KMS-11 (cell line): ENCODE measurements around the gene ZBTB20.

Experiments
- H2AFZ ChIP-seq: fragments of 200-600 bp; sonication (generic); 2 replicates; pipeline ENCODE4 v1.6.1; 2016; ENCODE audit warnings: antibody characterized with exemption, mixed run types, low read depth
- H3K27ac ChIP-seq: fragments of 200-600 bp; sonication (generic); 2 replicates; pipeline ENCODE4 v1.6.1; 2016; ENCODE audit warnings: mild to moderate bottlenecking, mixed run types
- H3K27me3 ChIP-seq: fragments of 200-600 bp; sonication (generic); 2 replicates; pipeline ENCODE4 v1.6.1; 2017; ENCODE audit warnings: mild to moderate bottlenecking, low read depth, mixed run types, moderate library complexity; ENCODE audit not compliant: insufficient read depth
- H3K36me3 ChIP-seq: fragments of 200-600 bp; sonication (generic); 2 replicates; pipeline ENCODE4 v1.6.1; 2017; ENCODE audit warnings: mild to moderate bottlenecking, mixed run types; ENCODE audit not compliant: insufficient read depth
- H3K4me1 ChIP-seq: fragments of 200-600 bp; sonication (generic); 2 replicates; pipeline ENCODE4 v1.6.1; 2016; ENCODE audit warnings: mild to moderate bottlenecking, low read depth, mixed run types; ENCODE audit not compliant: poor library complexity, severe bottlenecking
- H3K4me2 ChIP-seq: fragments of 200-600 bp; sonication (generic); 2 replicates; pipeline ENCODE4 v1.7.0; 2016; ENCODE audit warnings: mild to moderate bottlenecking, mixed run types
- H3K4me3 ChIP-seq: fragments of 200-600 bp; sonication (generic); IDR thresholded peaks from 2 replicates; pipeline ENCODE4 v1.6.1; 2017; ENCODE audit warnings: low read depth, low read length, mixed read lengths; ENCODE audit not compliant: insufficient read depth
- H3K79me2 ChIP-seq: fragments of 200-600 bp; sonication (generic); 2 replicates; pipeline ENCODE4 v1.6.1; 2016; ENCODE audit warnings: low read depth, mixed run types; ENCODE audit not compliant: insufficient read depth
- H3K9ac ChIP-seq: fragments of 200-600 bp; sonication (generic); 2 replicates; pipeline ENCODE4 v1.6.1; 2016; ENCODE audit warnings: mild to moderate bottlenecking, mixed run types
- H4K20me1 ChIP-seq: fragments of 200-600 bp; sonication (generic); 2 replicates; pipeline ENCODE4 v1.6.1; 2016; ENCODE audit warnings: mild to moderate bottlenecking, mixed run types; ENCODE audit not compliant: insufficient read depth
- CTCF ChIP-seq: fragments of 200-600 bp; sonication (generic); conservative IDR thresholded peaks from 2 replicates; pipeline ENCODE4 v1.6.1; 2017; ENCODE audit warnings: low read depth, mild to moderate bottlenecking, antibody characterized with exemption, low read length, moderate library complexity, mixed read lengths

Gene ZBTB20

GRCh38 chr3:114697401-114697800 lies 449.7 kb downstream of the ZBTB20 start:
- Histone ChIP-seq H3K4me3 (no peak overlapping the region), H3K4me1 (no peaks in the 10 kb centered on the region), H3K27ac (no peak overlapping the region), H4K20me1 (no peaks in the 10 kb centered on the region), H3K79me2 (no peaks in the 10 kb centered on the region), H3K4me2 (no peak overlapping the region), H3K27me3 (no peaks in the 10 kb centered on the region), H2AFZ (no peak overlapping the region), H3K36me3 (no peaks in the 10 kb centered on the region), H3K9ac (no peak overlapping the region)
- no peak for TF ChIP-seq CTCF

DNA sequence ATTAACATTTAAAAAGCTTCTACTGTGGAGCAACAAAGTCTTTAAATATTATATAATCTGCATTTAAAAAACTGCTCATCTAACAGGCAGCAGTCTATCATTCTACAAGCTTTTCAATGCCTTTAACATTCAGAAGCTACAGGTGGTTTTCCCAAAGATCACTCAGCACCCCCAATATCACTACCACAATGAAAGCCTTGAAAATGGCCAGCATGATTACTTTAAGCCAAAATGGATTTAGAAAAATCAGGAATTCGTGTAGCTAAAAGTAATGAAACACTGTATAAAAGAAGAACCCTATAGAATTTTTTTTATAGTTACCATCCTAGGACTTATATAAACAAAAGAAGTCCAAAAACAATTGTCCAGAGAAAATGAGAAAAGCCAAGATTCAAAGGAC lies 452.8 kb downstream of the ZBTB20 start:
- no peak overlapping the region for H3K9ac ChIP-seq
- no peak overlapping the region for H3K4me3 ChIP-seq
- no peaks in the 10 kb centered on the region for H3K4me1 ChIP-seq
- no peaks in the 10 kb centered on the region for H3K36me3 ChIP-seq
- no peaks in the 10 kb centered on the region for H4K20me1 ChIP-seq
- H3K27me3 ChIP-seq: no peaks in the 10 kb centered on the region
- TF ChIP-seq CTCF: no peak
- H2AFZ ChIP-seq: no peak overlapping the region
- no peak overlapping the region for H3K27ac ChIP-seq
- H3K79me2 ChIP-seq: no peaks in the 10 kb centered on the region
- no peak overlapping the region for H3K4me2 ChIP-seq

DNA sequence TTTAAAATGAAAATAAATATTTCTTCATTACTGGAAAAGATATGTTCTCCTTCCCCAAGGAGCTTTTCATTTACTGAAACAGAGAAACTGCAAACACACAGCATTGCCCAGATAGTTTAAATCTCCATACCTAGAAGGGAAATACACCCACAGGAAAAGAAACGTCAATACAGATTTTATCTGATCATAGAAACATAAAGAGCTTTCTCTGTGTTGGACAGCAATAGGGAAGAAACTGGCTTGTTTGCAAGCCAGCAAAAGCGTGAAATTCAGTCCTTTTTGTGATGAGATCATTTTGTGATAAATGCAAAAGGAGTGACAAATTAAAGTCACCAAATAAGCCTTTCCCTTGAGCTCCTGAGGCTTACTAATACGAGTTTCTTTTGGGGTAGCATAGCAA lies 455.2 kb downstream of the ZBTB20 start:
- Histone ChIP-seq H3K4me3 (no peak overlapping the region), H3K27ac (no peak overlapping the region), H2AFZ (no peak overlapping the region), H3K27me3 (no peaks in the 10 kb centered on the region), H3K9ac (no peak overlapping the region), H3K79me2 (no peaks in the 10 kb centered on the region), H4K20me1 (no peaks in the 10 kb centered on the region), H3K4me2 (no peak overlapping the region), H3K36me3 (no peaks in the 10 kb centered on the region), H3K4me1 (no peaks in the 10 kb centered on the region)
- TF ChIP-seq CTCF: no peak

DNA sequence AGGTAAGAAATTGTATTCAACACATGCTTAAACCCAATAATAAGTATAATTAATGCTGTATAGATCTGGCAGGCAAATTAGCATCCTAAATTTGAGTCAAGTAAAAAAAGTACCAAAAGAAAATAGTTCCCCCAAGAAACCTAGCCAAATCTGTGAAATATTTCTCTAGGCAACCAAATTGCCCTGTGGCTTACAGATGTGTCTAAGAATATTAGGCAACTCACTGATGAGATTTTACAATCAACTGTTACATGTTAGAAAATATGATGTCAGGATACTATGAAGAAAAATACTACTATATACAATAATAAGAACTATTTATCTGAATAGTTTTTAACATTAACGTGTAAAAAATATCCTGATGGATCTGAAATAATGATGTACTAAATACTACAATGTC lies 456.2 kb downstream of the ZBTB20 start:
- Histone ChIP-seq H3K27me3 (no peaks in the 10 kb centered on the region), H4K20me1 (no peaks in the 10 kb centered on the region), H3K4me3 (no peak overlapping the region), H3K9ac (no peak overlapping the region), H2AFZ (no peak overlapping the region), H3K4me1 (no peaks in the 10 kb centered on the region), H3K36me3 (no peaks in the 10 kb centered on the region), H3K4me2 (no peak overlapping the region), H3K27ac (no peak overlapping the region), H3K79me2 (no peaks in the 10 kb centered on the region)
- TF ChIP-seq CTCF: no peak

- Histone ChIP-seq H3K4me2 (no peak overlapping the region), H3K4me1 (no peaks in the 10 kb centered on the region), H3K4me3 (no peak overlapping the region), H3K27ac (no peak overlapping the region), H2AFZ (no peak overlapping the region), H3K27me3 (no peaks in the 10 kb centered on the region), H4K20me1 (no peaks in the 10 kb centered on the region), H3K79me2 (no peaks in the 10 kb centered on the region), H3K36me3 (no peaks in the 10 kb centered on the region), H3K9ac (no peak overlapping the region)
- no peak for TF ChIP-seq CTCF
Measured at GRCh38 chr3:114687151-114687550, 459.9 kb downstream of the ZBTB20 start.
